Prostate gland (tissue), 2 donors: Measurements from ENCODE around the gene AFMID.

Experiments
- CTCF ChIP-seq, 4 experiments: fragments of 200-600 bp in 2 of 4; fragments of 450-650 bp in 2 of 4; sonication (generic) in 2 of 4; IDR thresholded peaks; 1 replicate in 3 of 4; 2 replicates in 1 of 4; pipeline ENCODE4 v1.5.1; 2016 to 2019; ENCODE audit warnings: antibody characterized with exemption in 4 of 4, mild to moderate bottlenecking in 2 of 4, moderate library complexity in 2 of 4
- POLR2A ChIP-seq: fragments of 450-650 bp; IDR thresholded peaks from one replicate; pipeline ENCODE4 v1.6.1; 2016; ENCODE audit warnings: antibody characterized with exemption, mild to moderate bottlenecking
- POLR2AphosphoS5 ChIP-seq: sonication (generic); formaldehyde crosslinking; IDR thresholded peaks from one replicate; pipeline ENCODE4 v1.6.1; 2017; ENCODE audit warnings: antibody characterized with exemption

GRCh38 chr17:78219396-78220150 lies 32.4 kb downstream of the AFMID start:
- TF ChIP-seq CTCF (IDR thresholded peaks at IDR 0.05) (no peak), POLR2A (no peak), POLR2AphosphoS5 (no peak)
